ENCODE measurements around the gene ZNF385A. TPM values are rescaled to one million over a fixed set of nuclear protein-coding genes. Genes with fewer than 3 reads are reported as not detected.

The ZNF385A gene
- polyA plus RNA-seq, 1 donor from 2014 or later: 0.46 TPM

GRCh38 chr12:54341378-54342300 is 42.9 kb downstream of the ZNF385A start:
- H3K27ac ChIP-seq (ENCODE audit: low read length): peak overlapping the region; percentile 81
- H3K27me3 ChIP-seq (ENCODE audit: insufficient read depth, low read depth, low read length): no peaks in the 10 kb centered on the region
- H3K4me2 ChIP-seq (ENCODE audit: low read length): peak overlapping the region; percentile 57
- no peaks in the 10 kb centered on the region for H3K9me3 ChIP-seq (ENCODE audit: low read length)
- peak overlapping the region; percentile 54 for H3K4me3 ChIP-seq (ENCODE audit: low read length)
- H3K36me3 ChIP-seq (ENCODE audit: insufficient read depth, low read length): peaks cover 9% of the 10 kb centered on the region
- TF ChIP-seq POLR2AphosphoS5 (IDR thresholded peaks at IDR 0.05) (no peak), CTCF (IDR thresholded peaks at IDR 0.05; ENCODE audit: poor library complexity, severe bottlenecking) (no peak), REST (IDR thresholded peaks at IDR 0.05; ENCODE audit: borderline replicate concordance) (no peak), EP300 (conservative IDR thresholded peaks at IDR 0.05; ENCODE audit: poor library complexity, severe bottlenecking) (no peak), SMC3 (conservative IDR thresholded peaks at IDR 0.05; ENCODE audit: poor library complexity) (no peak), RAD21 (conservative IDR thresholded peaks at IDR 0.05) (no peak), EZH2 (IDR thresholded peaks at IDR 0.05; ENCODE audit: borderline replicate concordance, insufficient read depth, low read length, poor library complexity, severe bottlenecking) (no peak), MXI1 (conservative IDR thresholded peaks at IDR 0.05; ENCODE audit: poor library complexity, severe bottlenecking) (no peak), TAF1 (IDR thresholded peaks at IDR 0.05; ENCODE audit: low read depth) (no peak)
- no peaks in the 10 kb centered on the region for H4K20me1 ChIP-seq (ENCODE audit: insufficient read depth)
- H3K79me2 ChIP-seq (replicated peaks; ENCODE audit: insufficient read depth, low read length): no peaks in the 10 kb centered on the region
- H3K9me2 ChIP-seq (ENCODE audit: insufficient read depth, low read length): no peaks in the 10 kb centered on the region
- H3F3A ChIP-seq (ENCODE audit: insufficient read depth, low read length, poor library complexity, severe bottlenecking): no peaks in the 10 kb centered on the region
- H3K9ac ChIP-seq (ENCODE audit: low read length): peak overlapping the region; percentile 52
- no peak overlapping the region for H2AFZ ChIP-seq (ENCODE audit: low read depth, low read length)

GRCh38 chr12:54340846-54341245 is 43.7 kb downstream of the ZNF385A start:
- H3K36me3 ChIP-seq (ENCODE audit: insufficient read depth, low read length): peaks cover 9% of the 10 kb centered on the region
- H3K9ac ChIP-seq (ENCODE audit: low read length): peak overlapping the region; percentile 52
- H3K79me2 ChIP-seq (replicated peaks; ENCODE audit: insufficient read depth, low read length): no peaks in the 10 kb centered on the region
- H4K20me1 ChIP-seq (ENCODE audit: insufficient read depth): no peaks in the 10 kb centered on the region
- H3K4me3 ChIP-seq (ENCODE audit: low read length): peak overlapping the region; percentile 54
- no peaks in the 10 kb centered on the region for H3K9me2 ChIP-seq (ENCODE audit: insufficient read depth, low read length)
- H3F3A ChIP-seq (ENCODE audit: insufficient read depth, low read length, poor library complexity, severe bottlenecking): no peaks in the 10 kb centered on the region
- H2AFZ ChIP-seq (ENCODE audit: low read depth, low read length): no peak overlapping the region
- no peaks in the 10 kb centered on the region for H3K27me3 ChIP-seq (ENCODE audit: insufficient read depth, low read depth, low read length)
- H3K4me2 ChIP-seq (ENCODE audit: low read length): no peak overlapping the region
- H3K27ac ChIP-seq (ENCODE audit: low read length): peak overlapping the region; percentile 81
- no peak for TF ChIP-seq POLR2AphosphoS5 (IDR thresholded peaks at IDR 0.05)
- no peaks in the 10 kb centered on the region for H3K9me3 ChIP-seq (ENCODE audit: low read length)
